ENCODE data around the gene RTN4IP1. TPM values are rescaled to one million over a fixed set of nuclear protein-coding genes. Genes with fewer than 3 reads are reported as not detected.

Gene RTN4IP1
- total RNA-seq, 4 donors from 2014 or later = 1.1 to 3.7 (median 2.7) TPM

DNA sequence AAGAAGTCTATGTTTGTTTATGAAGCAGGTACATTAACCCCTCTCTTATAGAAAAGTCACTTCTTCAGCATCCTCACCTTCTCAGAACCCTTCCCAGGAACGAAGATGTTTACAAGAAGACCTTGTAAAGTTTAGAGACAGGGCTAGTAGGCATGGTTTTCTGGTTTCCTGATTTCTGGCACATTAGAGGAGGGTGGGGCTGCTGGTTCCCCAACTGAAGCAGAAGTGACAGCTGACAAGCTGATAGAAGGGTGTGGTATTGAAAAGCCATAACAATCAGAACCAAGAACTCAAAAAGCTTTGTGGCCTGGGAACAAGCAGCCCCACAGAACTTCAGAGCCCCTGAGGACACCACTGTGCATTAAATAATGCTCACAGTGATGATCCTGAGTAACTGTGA, 91.2 kb downstream of the RTN4IP1 start:
- no peak for ATAC-seq (ENCODE audit: low FRiP score)
- no peak for DNase-seq (ENCODE audit: low spot score)
- TF ChIP-seq, protein P1, sequence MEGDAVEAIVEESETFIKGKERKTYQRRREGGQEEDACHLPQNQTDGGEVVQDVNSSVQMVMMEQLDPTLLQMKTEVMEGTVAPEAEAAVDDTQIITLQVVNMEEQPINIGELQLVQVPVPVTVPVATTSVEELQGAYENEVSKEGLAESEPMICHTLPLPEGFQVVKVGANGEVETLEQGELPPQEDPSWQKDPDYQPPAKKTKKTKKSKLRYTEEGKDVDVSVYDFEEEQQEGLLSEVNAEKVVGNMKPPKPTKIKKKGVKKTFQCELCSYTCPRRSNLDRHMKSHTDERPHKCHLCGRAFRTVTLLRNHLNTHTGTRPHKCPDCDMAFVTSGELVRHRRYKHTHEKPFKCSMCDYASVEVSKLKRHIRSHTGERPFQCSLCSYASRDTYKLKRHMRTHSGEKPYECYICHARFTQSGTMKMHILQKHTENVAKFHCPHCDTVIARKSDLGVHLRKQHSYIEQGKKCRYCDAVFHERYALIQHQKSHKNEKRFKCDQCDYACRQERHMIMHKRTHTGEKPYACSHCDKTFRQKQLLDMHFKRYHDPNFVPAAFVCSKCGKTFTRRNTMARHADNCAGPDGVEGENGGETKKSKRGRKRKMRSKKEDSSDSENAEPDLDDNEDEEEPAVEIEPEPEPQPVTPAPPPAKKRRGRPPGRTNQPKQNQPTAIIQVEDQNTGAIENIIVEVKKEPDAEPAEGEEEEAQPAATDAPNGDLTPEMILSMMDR (IDR thresholded peaks at IDR 0.05) = no peak

DNA sequence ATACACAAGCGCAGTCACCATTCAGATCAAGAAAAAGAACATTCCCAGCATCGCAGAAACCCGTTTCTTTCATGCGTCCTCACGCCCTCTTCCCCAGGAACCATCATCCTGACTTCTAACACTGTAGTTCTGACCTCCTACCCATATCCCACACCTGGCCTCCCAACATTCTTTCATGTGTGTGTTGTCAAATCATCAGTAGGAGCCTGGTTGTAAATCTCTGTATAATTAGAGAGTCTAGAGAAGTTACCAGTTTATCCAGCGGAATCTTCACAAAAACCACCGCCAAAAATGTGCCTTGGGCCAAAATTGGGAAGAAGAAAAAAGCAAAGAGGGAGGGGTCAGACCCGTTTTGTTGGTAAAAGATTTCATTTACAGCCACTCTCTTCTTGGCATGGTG, 91.6 kb downstream of the RTN4IP1 start:
- DNase-seq (ENCODE audit: low spot score) (no peak), ATAC-seq (ENCODE audit: low FRiP score) (no peak)
- TF ChIP-seq, protein P1 (IDR thresholded peaks at IDR 0.05) = no peak

DNA sequence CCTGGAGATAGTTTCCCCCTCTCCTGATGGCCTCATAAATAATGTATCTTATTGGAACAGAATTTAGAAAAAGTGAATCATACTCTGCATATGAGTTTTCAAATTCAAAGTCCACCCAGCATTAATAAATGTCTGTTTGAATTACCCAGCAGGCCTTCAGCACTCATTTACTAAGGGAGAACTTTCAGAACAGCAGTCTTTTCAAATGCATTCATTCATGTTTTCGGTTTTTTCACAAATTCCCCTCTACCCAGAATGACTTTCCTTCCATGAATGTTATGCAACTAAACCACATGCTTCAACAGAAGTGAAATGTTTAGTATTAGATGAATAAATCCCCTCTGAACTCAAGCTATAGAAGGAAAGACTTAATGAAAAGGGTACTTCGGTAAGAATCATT, 92.4 kb downstream of the RTN4IP1 start:
- TF ChIP-seq, protein P1 (IDR thresholded peaks at IDR 0.05) = no peak
- ATAC-seq (ENCODE audit: low FRiP score) (no peak), DNase-seq (ENCODE audit: low spot score) (no peak)

DNA sequence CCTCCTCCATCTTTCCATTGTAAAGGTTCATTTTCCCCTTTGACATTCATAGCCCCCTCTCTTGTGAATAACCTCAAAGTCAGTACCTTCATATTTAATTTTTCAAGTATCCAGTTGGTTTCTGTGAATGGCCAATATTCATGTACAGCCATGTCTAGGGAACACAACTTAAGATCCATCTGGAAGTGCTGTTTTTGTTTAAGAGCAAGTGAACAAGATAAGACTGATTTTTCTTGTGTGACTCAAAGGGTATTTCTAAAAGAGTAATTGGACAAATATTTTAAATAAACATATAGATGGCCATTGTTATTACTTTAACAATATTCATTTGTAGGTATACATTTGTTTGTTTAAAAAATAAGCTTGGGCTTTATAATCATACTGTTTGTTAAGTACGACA, 92.9 kb downstream of the RTN4IP1 start:
- no peak for ATAC-seq (ENCODE audit: low FRiP score)
- DNase-seq (ENCODE audit: low spot score) = no peak
- TF ChIP-seq, protein P1 (IDR thresholded peaks at IDR 0.05) = no peak

DNA sequence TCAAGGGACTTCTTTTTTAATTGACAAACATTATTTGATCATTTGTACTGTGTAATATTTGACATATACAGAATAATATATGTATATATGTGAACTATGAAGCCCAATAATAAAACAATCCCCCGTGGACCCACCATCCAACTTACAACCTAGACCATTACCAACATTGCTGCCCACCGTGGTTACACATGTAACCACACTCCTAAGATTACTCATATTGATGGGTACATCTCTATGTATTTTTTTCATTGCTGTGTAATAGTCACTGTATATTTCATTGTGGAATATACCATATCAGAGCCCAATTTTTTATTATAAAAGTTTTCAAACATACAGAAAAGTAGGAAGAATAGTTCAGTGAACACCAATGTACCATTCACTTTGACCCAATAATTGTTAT, 94.3 kb downstream of the RTN4IP1 start:
- ATAC-seq (ENCODE audit: low FRiP score) (no peak), DNase-seq (ENCODE audit: low spot score) (no peak)
- TF ChIP-seq, protein P1 (IDR thresholded peaks at IDR 0.05) = no peak

DNA sequence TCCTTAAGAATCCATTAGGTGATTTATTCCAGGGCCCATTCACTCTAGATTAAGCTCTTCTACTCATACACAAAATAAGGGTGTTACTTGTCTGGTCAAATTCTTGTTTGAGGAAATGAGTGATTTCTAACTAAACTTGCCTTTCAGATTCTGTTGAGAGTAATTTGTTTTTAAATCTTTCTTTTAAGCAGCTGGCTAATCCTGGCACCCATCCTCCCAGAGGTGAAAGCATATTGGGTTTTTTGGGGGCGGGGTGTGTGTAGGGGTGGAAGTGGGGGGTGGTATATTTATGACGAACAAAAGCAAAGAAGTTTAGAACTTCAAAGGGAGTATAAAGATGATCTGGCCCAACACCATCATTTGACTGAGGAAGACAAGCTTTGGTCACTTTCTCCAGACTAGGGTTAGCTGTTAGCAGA, 94.7 kb downstream of the RTN4IP1 start:
- TF ChIP-seq, protein P1 (IDR thresholded peaks at IDR 0.05) = no peak
- no peak for ATAC-seq (ENCODE audit: low FRiP score)
- no peak for DNase-seq (ENCODE audit: low spot score)

DNA sequence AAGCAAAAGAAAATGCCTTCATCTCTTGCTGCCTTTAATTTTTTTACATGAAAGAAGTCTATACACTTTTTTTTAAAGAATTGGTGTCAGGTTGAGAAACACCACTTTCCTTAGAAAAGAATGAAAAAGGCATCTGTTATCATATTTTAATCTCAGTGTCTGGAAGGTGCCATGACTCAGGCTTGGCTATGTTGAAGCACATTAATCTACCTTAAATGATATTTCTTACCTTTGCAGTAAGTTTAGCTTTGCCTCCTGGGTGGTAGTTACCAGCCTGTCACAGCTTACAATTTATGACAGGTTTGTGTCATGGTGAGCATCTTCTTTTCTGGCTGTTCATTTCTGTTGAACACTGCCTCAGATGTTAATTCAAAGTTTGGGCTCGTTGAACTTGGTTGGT, 95.3 kb downstream of the RTN4IP1 start:
- no peak for DNase-seq (ENCODE audit: low spot score)
- TF ChIP-seq, protein P1 (IDR thresholded peaks at IDR 0.05) = no peak
- no peak for ATAC-seq (ENCODE audit: low FRiP score)

Measured in omental fat pad (tissue), 4 donors.